HepG2 (cell line): ENCODE measurements around the gene P3H3. TPM values are rescaled to one million over a fixed set of nuclear protein-coding genes. Genes with fewer than 3 reads are reported as not detected.

Source experiments
- GABPB1 ChIP-seq: IDR thresholded peaks from 2 replicates; pipeline ENCODE4 v1.6.1; 2016; ENCODE audit warnings: mild to moderate bottlenecking, missing genetic modification reagents, moderate library complexity, missing compliant biosample characterization
- HMGA1 ChIP-seq: sonication (generic); formaldehyde crosslinking; conservative IDR thresholded peaks from 2 replicates; pipeline ENCODE4 v1.4.0; 2020; ENCODE audit warnings: missing genetic modification reagents
- NRL ChIP-seq: sonication (generic); formaldehyde crosslinking; IDR thresholded peaks from 2 replicates; pipeline ENCODE4 v1.5.0; 2020; ENCODE audit warnings: missing genetic modification reagents, mild to moderate bottlenecking, moderate library complexity, borderline replicate concordance
- ZBTB1 ChIP-seq: sonication (generic); formaldehyde crosslinking; IDR thresholded peaks from 2 replicates; pipeline ENCODE4 v1.4.0; 2020; ENCODE audit warnings: missing genetic modification reagents, borderline replicate concordance
- ZNF224 ChIP-seq: sonication (generic); formaldehyde crosslinking; IDR thresholded peaks from 2 replicates; pipeline ENCODE4 v1.5.0; 2020; ENCODE audit warnings: mild to moderate bottlenecking, missing genetic modification reagents
- ZNF24 ChIP-seq: fragments of 450-650 bp; IDR thresholded peaks from 2 replicates; pipeline ENCODE4 v1.6.1; 2017; ENCODE audit warnings: antibody characterized with exemption, mild to moderate bottlenecking
- ZSCAN30 ChIP-seq: sonication (generic); formaldehyde crosslinking; IDR thresholded peaks from 2 replicates; pipeline ENCODE4 v1.5.0; 2020; ENCODE audit warnings: mild to moderate bottlenecking, missing genetic modification reagents
- polyA plus RNA-seq, 8 experiments: library from polyadenylated mRNA; depleted of rRNA in 3 of 8; stranded (reverse) in 7 of 8; unstranded in 1 of 8; fragments of >200 nt; fragmentation: Illumina TruSeq in 4 of 8; extraction: Trizol in 4 of 8; gene quantifications; 2 replicates each; pipeline versions ENCODE4 v1.2.1 to v1.2.3, GENCODE V29; 2011 to 2016; ENCODE audit warnings: low read depth in 4 of 8, missing spikeins in 1 of 8, mixed read lengths in 1 of 8; ENCODE audit not compliant: insufficient read depth in 1 of 8
- total RNA-seq, 5 experiments: library from RNA; depleted of rRNA; stranded (reverse); fragments of >200 nt; fragmentation: Illumina TruSeq; extraction: Trizol; gene quantifications; 2 replicates each; pipeline ENCODE4 v1.2.3, GENCODE V29; 2016; ENCODE audit warnings: low read depth in 1 of 5
- TF ChIP-seq, protein P1 (sequence below): sonication (generic); formaldehyde crosslinking; IDR thresholded peaks from 2 replicates; pipeline ENCODE4 v1.5.1; 2020; ENCODE audit warnings: mild to moderate bottlenecking, missing genetic modification reagents, borderline replicate concordance
- TF ChIP-seq, protein P2 (sequence below): sonication (generic); formaldehyde crosslinking; IDR thresholded peaks from 2 replicates; pipeline ENCODE4 v1.4.0; 2020; ENCODE audit warnings: mild to moderate bottlenecking, missing genetic modification reagents
- TF ChIP-seq, protein P3 (sequence below): sonication (generic); formaldehyde crosslinking; IDR thresholded peaks from 2 replicates; pipeline ENCODE4 v1.4.0; 2020; ENCODE audit warnings: missing genetic modification reagents, mild to moderate bottlenecking, borderline replicate concordance
- TF ChIP-seq, protein P4 (sequence below): sonication (generic); formaldehyde crosslinking; IDR thresholded peaks from 2 replicates; pipeline ENCODE4 v1.4.0; 2020; ENCODE audit warnings: mild to moderate bottlenecking, missing genetic modification reagents
- TF ChIP-seq, protein P5 (sequence below): sonication (generic); formaldehyde crosslinking; IDR thresholded peaks from 2 replicates; pipeline ENCODE4 v1.5.0; 2020; ENCODE audit warnings: missing genetic modification reagents, mild to moderate bottlenecking, borderline replicate concordance
- TF ChIP-seq, protein P6 (sequence below): sonication (generic); formaldehyde crosslinking; IDR thresholded peaks from 2 replicates; pipeline ENCODE4 v1.5.0; 2020; ENCODE audit warnings: missing genetic modification reagents

The P3H3 gene
- total and polyA plus RNA-seq, 2 of the 13 experiments (the other 11 are each of a cell fraction or from before 2014, with no cell fraction given): 20.1 to 20.5 TPM

DNA sequence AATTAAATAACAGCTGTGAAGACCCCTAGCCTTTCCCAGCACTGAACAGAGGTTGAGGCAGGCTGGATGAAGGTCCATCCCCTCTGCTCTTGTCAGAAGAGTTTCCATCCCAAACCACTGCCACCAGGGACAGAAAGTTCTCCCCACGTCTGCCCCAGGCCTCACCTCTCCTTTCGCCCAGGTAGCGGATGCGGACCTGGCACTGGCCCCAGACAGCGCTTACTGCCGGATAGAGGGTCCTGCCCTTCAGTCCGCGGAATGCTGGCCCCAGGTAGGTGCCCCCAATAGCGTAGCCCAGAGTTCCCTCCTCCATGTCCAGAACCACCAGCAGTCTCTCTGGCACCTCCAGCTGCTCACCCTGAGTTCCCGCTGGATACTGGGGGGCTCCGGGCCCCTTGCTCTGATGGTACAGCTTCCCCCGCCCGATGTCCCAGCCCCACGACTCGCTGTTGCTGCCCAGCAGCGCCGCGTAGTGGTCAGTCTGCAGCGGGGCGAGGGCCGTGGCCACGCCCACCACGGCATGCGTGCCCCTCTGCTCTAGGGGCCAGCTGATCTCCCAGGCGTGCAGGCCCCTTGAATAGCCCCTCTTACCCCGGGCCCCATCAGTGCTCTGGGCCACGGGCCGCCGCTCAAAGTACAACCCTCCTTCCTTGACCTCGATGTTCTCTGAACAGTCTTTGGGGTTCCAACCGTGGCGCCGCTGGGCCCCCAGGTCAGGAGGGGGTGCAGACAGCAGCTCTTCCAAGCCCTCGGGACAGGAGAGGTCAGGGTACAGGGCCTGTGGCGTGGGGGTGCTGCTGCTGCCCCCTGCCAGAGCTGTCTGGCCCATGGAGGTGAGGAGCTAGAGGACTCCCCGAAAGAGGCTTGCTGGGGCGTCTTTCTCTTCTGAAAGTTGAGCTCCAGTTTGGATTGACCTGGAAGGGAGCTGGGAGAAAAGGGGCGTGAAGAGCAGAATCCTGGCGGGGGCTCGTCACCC is 44.2 kb downstream of the P3H3 start (continued):
- TF ChIP-seq, protein P1, sequence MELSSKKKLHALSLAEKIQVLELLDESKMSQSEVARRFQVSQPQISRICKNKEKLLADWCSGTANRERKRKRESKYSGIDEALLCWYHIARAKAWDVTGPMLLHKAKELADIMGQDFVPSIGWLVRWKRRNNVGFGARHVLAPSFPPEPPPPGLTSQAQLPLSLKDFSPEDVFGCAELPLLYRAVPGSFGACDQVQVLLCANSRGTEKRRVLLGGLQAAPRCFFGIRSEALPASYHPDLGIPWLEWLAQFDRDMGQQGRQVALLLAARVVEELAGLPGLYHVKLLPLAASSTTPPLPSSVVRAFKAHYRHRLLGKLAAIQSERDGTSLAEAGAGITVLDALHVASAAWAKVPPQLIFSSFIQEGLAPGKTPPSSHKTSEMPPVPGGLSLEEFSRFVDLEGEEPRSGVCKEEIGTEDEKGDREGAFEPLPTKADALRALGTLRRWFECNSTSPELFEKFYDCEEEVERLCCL (CRISPR knock-in tag): no peak
- TF ChIP-seq, protein P2, sequence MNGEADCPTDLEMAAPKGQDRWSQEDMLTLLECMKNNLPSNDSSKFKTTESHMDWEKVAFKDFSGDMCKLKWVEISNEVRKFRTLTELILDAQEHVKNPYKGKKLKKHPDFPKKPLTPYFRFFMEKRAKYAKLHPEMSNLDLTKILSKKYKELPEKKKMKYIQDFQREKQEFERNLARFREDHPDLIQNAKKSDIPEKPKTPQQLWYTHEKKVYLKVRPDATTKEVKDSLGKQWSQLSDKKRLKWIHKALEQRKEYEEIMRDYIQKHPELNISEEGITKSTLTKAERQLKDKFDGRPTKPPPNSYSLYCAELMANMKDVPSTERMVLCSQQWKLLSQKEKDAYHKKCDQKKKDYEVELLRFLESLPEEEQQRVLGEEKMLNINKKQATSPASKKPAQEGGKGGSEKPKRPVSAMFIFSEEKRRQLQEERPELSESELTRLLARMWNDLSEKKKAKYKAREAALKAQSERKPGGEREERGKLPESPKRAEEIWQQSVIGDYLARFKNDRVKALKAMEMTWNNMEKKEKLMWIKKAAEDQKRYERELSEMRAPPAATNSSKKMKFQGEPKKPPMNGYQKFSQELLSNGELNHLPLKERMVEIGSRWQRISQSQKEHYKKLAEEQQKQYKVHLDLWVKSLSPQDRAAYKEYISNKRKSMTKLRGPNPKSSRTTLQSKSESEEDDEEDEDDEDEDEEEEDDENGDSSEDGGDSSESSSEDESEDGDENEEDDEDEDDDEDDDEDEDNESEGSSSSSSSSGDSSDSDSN (CRISPR knock-in tag): peak; percentile 14; the same call in 1 of the 2 replicates
- TF ChIP-seq, protein P3, sequence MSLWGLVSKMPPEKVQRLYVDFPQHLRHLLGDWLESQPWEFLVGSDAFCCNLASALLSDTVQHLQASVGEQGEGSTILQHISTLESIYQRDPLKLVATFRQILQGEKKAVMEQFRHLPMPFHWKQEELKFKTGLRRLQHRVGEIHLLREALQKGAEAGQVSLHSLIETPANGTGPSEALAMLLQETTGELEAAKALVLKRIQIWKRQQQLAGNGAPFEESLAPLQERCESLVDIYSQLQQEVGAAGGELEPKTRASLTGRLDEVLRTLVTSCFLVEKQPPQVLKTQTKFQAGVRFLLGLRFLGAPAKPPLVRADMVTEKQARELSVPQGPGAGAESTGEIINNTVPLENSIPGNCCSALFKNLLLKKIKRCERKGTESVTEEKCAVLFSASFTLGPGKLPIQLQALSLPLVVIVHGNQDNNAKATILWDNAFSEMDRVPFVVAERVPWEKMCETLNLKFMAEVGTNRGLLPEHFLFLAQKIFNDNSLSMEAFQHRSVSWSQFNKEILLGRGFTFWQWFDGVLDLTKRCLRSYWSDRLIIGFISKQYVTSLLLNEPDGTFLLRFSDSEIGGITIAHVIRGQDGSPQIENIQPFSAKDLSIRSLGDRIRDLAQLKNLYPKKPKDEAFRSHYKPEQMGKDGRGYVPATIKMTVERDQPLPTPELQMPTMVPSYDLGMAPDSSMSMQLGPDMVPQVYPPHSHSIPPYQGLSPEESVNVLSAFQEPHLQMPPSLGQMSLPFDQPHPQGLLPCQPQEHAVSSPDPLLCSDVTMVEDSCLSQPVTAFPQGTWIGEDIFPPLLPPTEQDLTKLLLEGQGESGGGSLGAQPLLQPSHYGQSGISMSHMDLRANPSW (CRISPR knock-in tag): no peak
- TF ChIP-seq, protein P4, sequence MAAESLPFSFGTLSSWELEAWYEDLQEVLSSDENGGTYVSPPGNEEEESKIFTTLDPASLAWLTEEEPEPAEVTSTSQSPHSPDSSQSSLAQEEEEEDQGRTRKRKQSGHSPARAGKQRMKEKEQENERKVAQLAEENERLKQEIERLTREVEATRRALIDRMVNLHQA (CRISPR knock-in tag): no peak
- TF ChIP-seq ZNF224 (CRISPR knock-in tag) (no peak), HMGA1 (no peak), ZNF24 (no peak), ZBTB1 (0 out of 2 replicates have a peak, but pooled peaks have one; percentile 27), ZSCAN30 (CRISPR knock-in tag) (no peak), NRL (CRISPR knock-in tag) (peak; percentile 36; the same call in 1 of the 2 replicates), GABPB1 (CRISPR knock-in tag) (peak; percentile 71)
- TF ChIP-seq, protein P5, sequence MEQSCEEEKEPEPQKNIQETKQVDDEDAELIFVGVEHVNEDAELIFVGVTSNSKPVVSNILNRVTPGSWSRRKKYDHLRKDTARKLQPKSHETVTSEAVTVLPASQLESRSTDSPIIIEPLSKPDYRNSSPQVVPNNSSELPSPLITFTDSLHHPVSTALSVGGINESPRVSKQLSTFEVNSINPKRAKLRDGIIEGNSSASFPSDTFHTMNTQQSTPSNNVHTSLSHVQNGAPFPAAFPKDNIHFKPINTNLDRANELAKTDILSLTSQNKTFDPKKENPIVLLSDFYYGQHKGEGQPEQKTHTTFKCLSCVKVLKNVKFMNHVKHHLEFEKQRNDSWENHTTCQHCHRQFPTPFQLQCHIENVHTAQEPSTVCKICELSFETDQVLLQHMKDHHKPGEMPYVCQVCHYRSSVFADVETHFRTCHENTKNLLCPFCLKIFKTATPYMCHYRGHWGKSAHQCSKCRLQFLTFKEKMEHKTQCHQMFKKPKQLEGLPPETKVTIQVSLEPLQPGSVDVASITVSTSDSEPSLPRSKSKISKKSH (CRISPR knock-in tag): peak; percentile 62; the same call in 1 of the 2 replicates
- TF ChIP-seq, protein P6, sequence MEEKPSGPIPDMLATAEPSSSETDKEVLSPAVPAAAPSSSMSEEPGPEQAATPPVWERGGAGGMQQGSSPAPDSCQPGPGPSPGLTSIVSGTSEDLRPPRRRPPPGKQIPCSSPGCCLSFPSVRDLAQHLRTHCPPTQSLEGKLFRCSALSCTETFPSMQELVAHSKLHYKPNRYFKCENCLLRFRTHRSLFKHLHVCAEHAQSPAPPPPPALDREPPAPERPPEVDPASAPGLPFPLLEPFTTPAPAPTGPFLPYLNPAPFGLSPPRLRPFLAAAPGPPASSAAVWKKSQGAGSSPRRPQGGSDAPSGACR (CRISPR knock-in tag): no peak; the same call in 1 of the 2 replicates
